SK-N-SH (cell line): ENCODE measurements around the gene SLX4IP. TPM values are rescaled to one million over a fixed set of nuclear protein-coding genes. Genes with fewer than 3 reads are reported as not detected.

Experiments
- CTCF ChIA-PET: fragments of 300-600, 350-600 bp; formaldehyde crosslinking; extraction: SDS; loops from one replicate; lab custom pipeline; 2021; lab: Yijun Ruan, JAX
- POLR2A ChIA-PET: fragments of 350-600 bp; sonication (Branson Sonifier 250); formaldehyde crosslinking; extraction: SDS; loops from one replicate; lab custom pipeline; 2020; ENCODE audit warnings: antibody characterized with exemption, inconsistent platforms; lab: Yijun Ruan, JAX
- DNase-seq: peaks from one replicate; pipeline ENCODE4 v3.0.0; 2012
- H2AFZ ChIP-seq: fragments of 200-600 bp; sonication (generic); 2 replicates; pipeline ENCODE4 v1.8.1; 2016; ENCODE audit warnings: antibody characterized with exemption, mild to moderate bottlenecking, low read depth
- H3F3A ChIP-seq: fragments of 200-600 bp; sonication (generic); replicated peaks from 2 replicates; pipeline ENCODE3; 2016; ENCODE audit warnings: antibody characterized with exemption, mild to moderate bottlenecking; ENCODE audit not compliant: insufficient read depth
- H3K27ac ChIP-seq, 2 experiments: fragments of 200-500 bp in 1 of 2; fragments of 200-600 bp in 1 of 2; sonication (Bioruptor generic) in 1 of 2; sonication (generic), shearing (Covaris generic) in 1 of 2; 2 replicates each; pipeline versions ENCODE4 v1.5.1 to v1.6.1; 2014 to 2016; ENCODE audit warnings: low read depth in 2 of 2, inconsistent platforms in 1 of 2, low read length in 1 of 2, mild to moderate bottlenecking in 1 of 2, mixed read lengths in 1 of 2
- H3K27me3 ChIP-seq: fragments of 200-600 bp; sonication (generic), shearing (Covaris generic); 2 replicates; pipeline ENCODE4 v1.6.1; 2016; ENCODE audit warnings: mixed run types; ENCODE audit not compliant: insufficient read depth
- H3K36me3 ChIP-seq, 2 experiments: fragments of 200-500 bp in 1 of 2; fragments of 200-600 bp in 1 of 2; sonication (Bioruptor generic) in 1 of 2; sonication (generic) in 1 of 2; replicated peaks in 1 of 2; 2 replicates each; pipeline versions ENCODE3 to v1.5.1; 2014 to 2016; ENCODE audit warnings: low read length in 1 of 2, mild to moderate bottlenecking in 1 of 2; ENCODE audit not compliant: insufficient read depth in 2 of 2, control insufficient read depth in 1 of 2
- H3K4me1 ChIP-seq, 2 experiments: fragments of 200-500 bp in 1 of 2; fragments of 200-600 bp in 1 of 2; sonication (Bioruptor generic) in 1 of 2; sonication (generic), shearing (Covaris generic) in 1 of 2; 2 replicates each; pipeline versions ENCODE4 v1.5.1 to v1.6.1; 2014 to 2016; ENCODE audit warnings: low read depth in 1 of 2, low read length in 1 of 2, mixed run types in 1 of 2; ENCODE audit not compliant: insufficient read depth in 2 of 2, control insufficient read depth in 1 of 2
- H3K4me2 ChIP-seq: fragments of 200-600 bp; sonication (generic), shearing (Covaris generic); 2 replicates; pipeline ENCODE4 v1.6.1; 2017; ENCODE audit warnings: mixed run types
- H3K4me3 ChIP-seq, 2 experiments: fragments of 200-500 bp in 1 of 2; fragments of 200-600 bp in 1 of 2; sonication (Bioruptor generic) in 1 of 2; sonication (generic), shearing (Covaris generic) in 1 of 2; 2 replicates each; pipeline versions ENCODE4 v1.5.1 to v1.8.1; 2014 to 2016; ENCODE audit warnings: low read depth in 2 of 2, inconsistent platforms in 1 of 2, low read length in 1 of 2, mild to moderate bottlenecking in 1 of 2, mixed read lengths in 1 of 2, moderate library complexity in 1 of 2
- H3K79me2 ChIP-seq: fragments of 200-600 bp; sonication (generic); 2 replicates; pipeline ENCODE4 v1.8.1; 2017; ENCODE audit warnings: mild to moderate bottlenecking; ENCODE audit not compliant: insufficient read depth
- H3K9ac ChIP-seq: fragments of 200-600 bp; sonication (generic); 2 replicates; pipeline ENCODE4 v1.6.1; 2017; ENCODE audit warnings: mixed run types
- H3K9me2 ChIP-seq: fragments of 200-600 bp; sonication (generic); 2 replicates; pipeline ENCODE4 v1.6.1; 2017; ENCODE audit warnings: mixed run types
- H3K9me3 ChIP-seq: fragments of 200-600 bp; sonication (generic); 2 replicates; pipeline ENCODE4 v1.6.1; 2017; ENCODE audit warnings: mixed run types, mild to moderate bottlenecking, moderate library complexity
- H4K20me1 ChIP-seq: fragments of 200-600 bp; sonication (generic); 2 replicates; pipeline ENCODE4 v1.6.1; 2017; ENCODE audit warnings: mild to moderate bottlenecking, mixed run types; ENCODE audit not compliant: insufficient read depth
- CTCF ChIP-seq: fragments of 200-600 bp; sonication (generic); IDR thresholded peaks from 2 replicates; pipeline ENCODE4 v1.6.1; 2017; ENCODE audit warnings: antibody characterized with exemption, mild to moderate bottlenecking, moderate library complexity
- ELF1 ChIP-seq: IDR thresholded peaks from 2 replicates; pipeline ENCODE4 v1.4.0; 2012
- EZH2phosphoT487 ChIP-seq: fragments of 200-600 bp; sonication (generic); IDR thresholded peaks from 2 replicates; pipeline ENCODE4 v1.6.1; 2017; ENCODE audit warnings: low read depth, mixed run types, mild to moderate bottlenecking, antibody characterized with exemption, moderate library complexity, borderline replicate concordance
- FOSL2 ChIP-seq: IDR thresholded peaks from 2 replicates; pipeline ENCODE4 v1.4.0; 2012; ENCODE audit warnings: low read depth, mild to moderate bottlenecking, moderate library complexity, borderline replicate concordance
- GABPA ChIP-seq: IDR thresholded peaks from 2 replicates; pipeline ENCODE4 v1.4.0; 2012; ENCODE audit warnings: low read depth, mild to moderate bottlenecking
- GATA2 ChIP-seq: sonication (generic); formaldehyde crosslinking; IDR thresholded peaks from 2 replicates; pipeline ENCODE4 v1.5.0; 2020; ENCODE audit warnings: mild to moderate bottlenecking, missing genetic modification reagents
- IRF3 ChIP-seq: fragments of 150-350 bp; IDR thresholded peaks from 2 replicates; pipeline ENCODE4 v1.6.1; 2016; ENCODE audit warnings: mild to moderate bottlenecking, low read depth, low read length
- NFIC ChIP-seq: IDR thresholded peaks from 2 replicates; pipeline ENCODE4 v1.4.0; 2012; ENCODE audit warnings: borderline replicate concordance
- RCOR1 ChIP-seq: fragments of 150-350 bp; IDR thresholded peaks from 2 replicates; pipeline ENCODE4 v1.6.1; 2017; ENCODE audit warnings: antibody characterized with exemption, low read length
- RFX5 ChIP-seq: IDR thresholded peaks from 2 replicates; pipeline ENCODE4 v1.6.1; 2012; ENCODE audit warnings: mild to moderate bottlenecking, improper control_type of control experiment, low read length
- SIN3A ChIP-seq: IDR thresholded peaks from 2 replicates; pipeline ENCODE4 v1.6.1; 2012; ENCODE audit warnings: low read depth, mild to moderate bottlenecking, low read length, moderate library complexity, borderline replicate concordance
- SMC3 ChIP-seq: IDR thresholded peaks from 2 replicates; pipeline ENCODE4 v1.6.1; 2012; ENCODE audit warnings: low read depth, low read length, improper control_type of control experiment
- YY1 ChIP-seq: IDR thresholded peaks from 2 replicates; pipeline ENCODE4 v1.4.0; 2012; ENCODE audit warnings: low read depth, mild to moderate bottlenecking
- ZBTB33 ChIP-seq: IDR thresholded peaks from 2 replicates; pipeline ENCODE4 v1.4.0; 2012; ENCODE audit warnings: low read depth, borderline replicate concordance
- WGBS: methylation state at CpG from one replicate; pipeline ENCODE4 v1.1.6; 2017; ENCODE audit warnings: low lambda C conversion rate; 5-methylcytosine and 5-hydroxymethylcytosine counted together
- polyA plus RNA-seq, 3 experiments: library from polyadenylated mRNA; depleted of rRNA; stranded (reverse); fragments of >200 nt; gene quantifications; 2 replicates each; pipeline ENCODE4 v1.2.3, GENCODE V29; 2012

The SLX4IP gene
- polyA plus RNA-seq, 1 of the 3 experiments (the other 2 are of a cell fraction), result 1.3 TPM

GRCh38 chr20:10434832-10435812, at the start of gene SLX4IP (continued):
- TF ChIP-seq CTCF (no peak), GATA2 (no peak), GABPA (peak; percentile 81), FOSL2 (no peak), NFIC (0 out of 2 replicates have a peak, but pooled peaks have one; percentile 20), EZH2phosphoT487 (no peak), RCOR1 (no peak), ZBTB33 (peak; percentile 96), RFX5 (0 out of 2 replicates have a peak, but pooled peaks have one; percentile 3)

- H2AFZ ChIP-seq, result no peak overlapping the region
- H3K4me3 ChIP-seq, result no peak overlapping the region
- H3K9ac ChIP-seq, result no peak overlapping the region
- ChIA-PET POLR2A (no interaction called here), CTCF (interaction anchor here (0.7 to 1.2 kb wide), 2 partner anchors 83 to 408 kb away, joined by 3 to 4 read pairs; no protein-coding TSS in a partner anchor)
- WGBS, result 88% methylated on average over 4 of the region's 4 CpGs
- no peaks in the 10 kb centered on the region for H3K27me3 ChIP-seq
- no peaks in the 10 kb centered on the region; the same call in 1 of the 2 replicates for H3K9me3 ChIP-seq
- no peaks in the 10 kb centered on the region for H3K4me1 ChIP-seq
- no peak overlapping the region for H3K27ac ChIP-seq
- H3K36me3 ChIP-seq, result no peaks in the 10 kb centered on the region
- H3K79me2 ChIP-seq, result no peaks in the 10 kb centered on the region
- DNase-seq, result no peak
- TF ChIP-seq IRF3, result no peak
- no peak for TF ChIP-seq RCOR1
- 0 out of 2 replicates have a peak, but pooled peaks have one; percentile 21 for TF ChIP-seq NFIC
- no peak for TF ChIP-seq YY1
- TF ChIP-seq SIN3A, result no peak
- TF ChIP-seq EZH2phosphoT487, result no peak
- no peak for TF ChIP-seq ELF1
- no peak for TF ChIP-seq SMC3
- no peak overlapping the region for H3K4me2 ChIP-seq
- no peaks in the 10 kb centered on the region for H3K9me2 ChIP-seq
- H3F3A ChIP-seq, result no peaks in the 10 kb centered on the region
- no peaks in the 10 kb centered on the region for H4K20me1 ChIP-seq
Observed at GRCh38 chr20:10385850-10386544, 49.1 kb upstream of the SLX4IP start.
